SK-N-SH (cell line): ENCODE data around the gene UBE2I. TPM values are rescaled to one million over a fixed set of nuclear protein-coding genes. Genes with fewer than 3 reads are reported as not detected.

Source experiments
- CTCF ChIA-PET: fragments of 300-600, 350-600 bp; formaldehyde crosslinking; extraction: SDS; loops from one replicate; lab custom pipeline; 2021; lab: Yijun Ruan, JAX
- POLR2A ChIA-PET: fragments of 350-600 bp; sonication (Branson Sonifier 250); formaldehyde crosslinking; extraction: SDS; loops from one replicate; lab custom pipeline; 2020; ENCODE audit warnings: antibody characterized with exemption, inconsistent platforms; lab: Yijun Ruan, JAX
- DNase-seq: peaks from one replicate; pipeline ENCODE4 v3.0.0; 2012
- H2AFZ ChIP-seq: fragments of 200-600 bp; sonication (generic); 2 replicates; pipeline ENCODE4 v1.8.1; 2016; ENCODE audit warnings: antibody characterized with exemption, mild to moderate bottlenecking, low read depth
- H3F3A ChIP-seq: fragments of 200-600 bp; sonication (generic); replicated peaks from 2 replicates; pipeline ENCODE3; 2016; ENCODE audit warnings: antibody characterized with exemption, mild to moderate bottlenecking; ENCODE audit not compliant: insufficient read depth
- H3K27ac ChIP-seq, 2 experiments: fragments of 200-500 bp in 1 of 2; fragments of 200-600 bp in 1 of 2; sonication (Bioruptor generic) in 1 of 2; sonication (generic), shearing (Covaris generic) in 1 of 2; 2 replicates each; pipeline versions ENCODE4 v1.5.1 to v1.6.1; 2014 to 2016; ENCODE audit warnings: low read depth in 2 of 2, inconsistent platforms in 1 of 2, low read length in 1 of 2, mild to moderate bottlenecking in 1 of 2, mixed read lengths in 1 of 2
- H3K27me3 ChIP-seq: fragments of 200-600 bp; sonication (generic), shearing (Covaris generic); 2 replicates; pipeline ENCODE4 v1.6.1; 2016; ENCODE audit warnings: mixed run types; ENCODE audit not compliant: insufficient read depth
- H3K36me3 ChIP-seq, 2 experiments: fragments of 200-500 bp in 1 of 2; fragments of 200-600 bp in 1 of 2; sonication (Bioruptor generic) in 1 of 2; sonication (generic) in 1 of 2; replicated peaks in 1 of 2; 2 replicates each; pipeline versions ENCODE3 to v1.5.1; 2014 to 2016; ENCODE audit warnings: low read length in 1 of 2, mild to moderate bottlenecking in 1 of 2; ENCODE audit not compliant: insufficient read depth in 2 of 2, control insufficient read depth in 1 of 2
- H3K4me1 ChIP-seq, 2 experiments: fragments of 200-500 bp in 1 of 2; fragments of 200-600 bp in 1 of 2; sonication (Bioruptor generic) in 1 of 2; sonication (generic), shearing (Covaris generic) in 1 of 2; 2 replicates each; pipeline versions ENCODE4 v1.5.1 to v1.6.1; 2014 to 2016; ENCODE audit warnings: low read depth in 1 of 2, low read length in 1 of 2, mixed run types in 1 of 2; ENCODE audit not compliant: insufficient read depth in 2 of 2, control insufficient read depth in 1 of 2
- H3K4me2 ChIP-seq: fragments of 200-600 bp; sonication (generic), shearing (Covaris generic); 2 replicates; pipeline ENCODE4 v1.6.1; 2017; ENCODE audit warnings: mixed run types
- H3K4me3 ChIP-seq, 2 experiments: fragments of 200-500 bp in 1 of 2; fragments of 200-600 bp in 1 of 2; sonication (Bioruptor generic) in 1 of 2; sonication (generic), shearing (Covaris generic) in 1 of 2; 2 replicates each; pipeline versions ENCODE4 v1.5.1 to v1.8.1; 2014 to 2016; ENCODE audit warnings: low read depth in 2 of 2, inconsistent platforms in 1 of 2, low read length in 1 of 2, mild to moderate bottlenecking in 1 of 2, mixed read lengths in 1 of 2, moderate library complexity in 1 of 2
- H3K79me2 ChIP-seq: fragments of 200-600 bp; sonication (generic); 2 replicates; pipeline ENCODE4 v1.8.1; 2017; ENCODE audit warnings: mild to moderate bottlenecking; ENCODE audit not compliant: insufficient read depth
- H3K9ac ChIP-seq: fragments of 200-600 bp; sonication (generic); 2 replicates; pipeline ENCODE4 v1.6.1; 2017; ENCODE audit warnings: mixed run types
- H3K9me2 ChIP-seq: fragments of 200-600 bp; sonication (generic); 2 replicates; pipeline ENCODE4 v1.6.1; 2017; ENCODE audit warnings: mixed run types
- H3K9me3 ChIP-seq: fragments of 200-600 bp; sonication (generic); 2 replicates; pipeline ENCODE4 v1.6.1; 2017; ENCODE audit warnings: mixed run types, mild to moderate bottlenecking, moderate library complexity
- H4K20me1 ChIP-seq: fragments of 200-600 bp; sonication (generic); 2 replicates; pipeline ENCODE4 v1.6.1; 2017; ENCODE audit warnings: mild to moderate bottlenecking, mixed run types; ENCODE audit not compliant: insufficient read depth
- ELF1 ChIP-seq: IDR thresholded peaks from 2 replicates; pipeline ENCODE4 v1.4.0; 2012
- FOSL2 ChIP-seq: IDR thresholded peaks from 2 replicates; pipeline ENCODE4 v1.4.0; 2012; ENCODE audit warnings: low read depth, mild to moderate bottlenecking, moderate library complexity, borderline replicate concordance
- FOXJ3 ChIP-seq: sonication (generic); formaldehyde crosslinking; IDR thresholded peaks from 2 replicates; pipeline ENCODE4 v1.5.1; 2020; ENCODE audit warnings: mild to moderate bottlenecking, missing genetic modification reagents
- FOXM1 ChIP-seq: IDR thresholded peaks from 2 replicates; pipeline ENCODE4 v1.4.0; 2012; ENCODE audit warnings: low read depth, mild to moderate bottlenecking
- JUND ChIP-seq: IDR thresholded peaks from 2 replicates; pipeline ENCODE4 v1.4.0; 2012
- MXI1 ChIP-seq: IDR thresholded peaks from 2 replicates; pipeline ENCODE4 v1.6.1; 2012; ENCODE audit warnings: mild to moderate bottlenecking, low read depth, low read length, improper control_type of control experiment
- NRF1 ChIP-seq: IDR thresholded peaks from 2 replicates; pipeline ENCODE4 v1.6.1; 2012; ENCODE audit warnings: low read depth, mild to moderate bottlenecking, low read length
- REST ChIP-seq: IDR thresholded peaks from 2 replicates; pipeline ENCODE4 v1.6.1; 2012; ENCODE audit warnings: mild to moderate bottlenecking, low read depth, low read length, moderate library complexity
- RXRA ChIP-seq: IDR thresholded peaks from 2 replicates; pipeline ENCODE4 v1.4.0; 2012; ENCODE audit warnings: low read depth, mild to moderate bottlenecking, borderline replicate concordance
- TAF1 ChIP-seq: IDR thresholded peaks from 2 replicates; pipeline ENCODE4 v1.6.1; 2012; ENCODE audit warnings: low read depth, mild to moderate bottlenecking, low read length, moderate library complexity, borderline replicate concordance
- TCF12 ChIP-seq: IDR thresholded peaks from 2 replicates; pipeline ENCODE4 v1.4.0; 2012
- ZBTB33 ChIP-seq: IDR thresholded peaks from 2 replicates; pipeline ENCODE4 v1.4.0; 2012; ENCODE audit warnings: low read depth, borderline replicate concordance
- WGBS: methylation state at CpG from one replicate; pipeline ENCODE4 v1.1.6; 2017; ENCODE audit warnings: low lambda C conversion rate; 5-methylcytosine and 5-hydroxymethylcytosine counted together
- polyA plus RNA-seq, 3 experiments: library from polyadenylated mRNA; depleted of rRNA; stranded (reverse); fragments of >200 nt; gene quantifications; 2 replicates each; pipeline ENCODE4 v1.2.3, GENCODE V29; 2012

The UBE2I gene
- polyA plus RNA-seq, 1 of the 3 experiments (the other 2 are of a cell fraction), result 107 TPM

- ChIA-PET CTCF (interaction anchor here (0.7 to 1.2 kb wide), 3 partner anchors 8 to 56 kb away, joined by 3 to 4 read pairs (median 3); no protein-coding TSS in a partner anchor), POLR2A (no interaction called here)
- WGBS, result 78% methylated on average over 21 of the region's 33 CpGs
- TF ChIP-seq ZBTB33, result no peak
- TF ChIP-seq JUND, result no peak
- no peak for TF ChIP-seq TAF1
- no peak for TF ChIP-seq FOXJ3 (CRISPR knock-in tag)
- TF ChIP-seq TCF12, result no peak
- no peak for TF ChIP-seq FOXM1
- no peak for TF ChIP-seq ELF1
- Histone ChIP-seq H3K27me3 (no peaks in the 10 kb centered on the region), H3K4me1 (peaks cover 0 to 4% of the 10 kb centered on the region in 2 experiments; a peak in 2 of 4 replicates), H3K4me2 (no peak overlapping the region), H4K20me1 (peaks cover 32% of the 10 kb centered on the region; the same call in 1 of the 2 replicates), H3K27ac (no peak overlapping the region), H3F3A (peaks cover 5% of the 10 kb centered on the region), H3K79me2 (peaks cover 82% of the 10 kb centered on the region), H3K9me2 (no peaks in the 10 kb centered on the region), H3K4me3 (no peak overlapping the region), H2AFZ (no peak overlapping the region), H3K9ac (no peak overlapping the region), H3K9me3 (no peaks in the 10 kb centered on the region), H3K36me3 (peaks cover 0 to 4% of the 10 kb centered on the region in 2 experiments)
- DNase-seq, result no peak
These were observed 46.8 kb downstream of the UBE2I start for GRCh38 chr16:1356061-1356900.

GRCh38 chr16:1357906-1358566 lies 48.6 kb downstream of the UBE2I start:
- ChIA-PET POLR2A (no interaction called here), CTCF (interaction anchor here (1.5 kb wide), 1 partner anchor 22 kb away, joined by 3 read pairs; no protein-coding TSS in a partner anchor)
- peaks cover 4 to 12% of the 10 kb centered on the region in 2 experiments for H3K36me3 ChIP-seq
- no peak overlapping the region for H3K4me2 ChIP-seq
- H3K9me3 ChIP-seq, result no peaks in the 10 kb centered on the region
- H3F3A ChIP-seq, result peaks cover 5% of the 10 kb centered on the region
- 81% methylated on average over 15 of the region's 19 CpGs for WGBS
- TF ChIP-seq TAF1 (no peak), FOSL2 (no peak), FOXJ3 (CRISPR knock-in tag) (no peak), ELF1 (no peak), MXI1 (no peak), RXRA (no peak), NRF1 (no peak), REST (no peak), FOXM1 (no peak), ZBTB33 (no peak)
- H2AFZ ChIP-seq, result no peak overlapping the region
- H3K4me3 ChIP-seq, result no peak overlapping the region
- DNase-seq, result no peak
- no peaks in the 10 kb centered on the region for H3K27me3 ChIP-seq
- no peak overlapping the region for H3K9ac ChIP-seq
- no peak overlapping the region for H3K27ac ChIP-seq
- peaks cover 32% of the 10 kb centered on the region; the same call in 1 of the 2 replicates for H4K20me1 ChIP-seq
- no peaks in the 10 kb centered on the region for H3K4me1 ChIP-seq
- H3K9me2 ChIP-seq, result no peaks in the 10 kb centered on the region
- peaks cover 78% of the 10 kb centered on the region for H3K79me2 ChIP-seq
